Gastroesophageal sphincter (tissue), 3 donors: ENCODE data around the gene SLC25A28.

Source experiments
- EP300 ChIP-seq: sonication (generic); formaldehyde crosslinking; IDR thresholded peaks from one replicate; pipeline ENCODE4 v1.6.1; 2017; ENCODE audit warnings: antibody characterized with exemption, mild to moderate bottlenecking
- TF ChIP-seq, protein P1 (sequence below), 4 experiments: fragments of 200-600 bp in 2 of 4; fragments of 450-650 bp in 2 of 4; sonication (generic) in 1 of 4; IDR thresholded peaks; one replicate each; pipeline ENCODE4 v1.5.1; 2017 to 2019; ENCODE audit warnings: antibody characterized with exemption in 4 of 4, mild to moderate bottlenecking in 2 of 4, moderate library complexity in 2 of 4

DNA sequence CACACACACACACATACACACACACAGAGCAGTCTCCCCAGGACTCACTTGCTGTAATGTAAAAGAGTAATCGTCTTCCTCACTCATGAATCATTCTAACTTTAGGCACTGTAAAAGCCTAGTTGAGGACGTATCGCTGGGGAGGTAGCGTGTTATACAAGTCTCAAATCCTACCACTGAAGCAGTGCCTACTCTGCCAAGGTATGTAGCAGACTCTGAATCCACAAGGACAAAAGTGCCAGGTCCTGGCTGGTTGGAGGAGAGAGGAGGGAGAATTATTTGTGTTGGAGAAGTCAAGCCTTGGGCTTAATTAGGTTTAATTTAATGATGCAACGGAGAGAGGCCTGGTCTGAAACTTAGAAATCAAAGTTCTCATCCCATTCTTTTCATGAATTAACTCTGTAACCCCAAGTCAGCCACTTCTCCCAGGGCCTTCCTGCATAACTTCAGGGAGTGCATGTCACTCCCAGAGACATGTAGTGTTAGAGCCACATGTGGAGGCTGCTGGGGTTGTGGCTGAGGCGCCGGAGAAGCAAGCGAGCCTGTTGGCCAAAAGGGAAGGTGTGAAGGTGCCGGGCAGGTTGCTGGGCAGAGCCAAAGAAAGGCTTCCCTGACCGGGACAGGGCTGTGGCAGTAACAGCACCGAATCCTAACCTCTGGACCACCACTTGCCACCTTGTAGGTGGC, 50.8 kb downstream of the SLC25A28 start:
- TF ChIP-seq, protein P1, sequence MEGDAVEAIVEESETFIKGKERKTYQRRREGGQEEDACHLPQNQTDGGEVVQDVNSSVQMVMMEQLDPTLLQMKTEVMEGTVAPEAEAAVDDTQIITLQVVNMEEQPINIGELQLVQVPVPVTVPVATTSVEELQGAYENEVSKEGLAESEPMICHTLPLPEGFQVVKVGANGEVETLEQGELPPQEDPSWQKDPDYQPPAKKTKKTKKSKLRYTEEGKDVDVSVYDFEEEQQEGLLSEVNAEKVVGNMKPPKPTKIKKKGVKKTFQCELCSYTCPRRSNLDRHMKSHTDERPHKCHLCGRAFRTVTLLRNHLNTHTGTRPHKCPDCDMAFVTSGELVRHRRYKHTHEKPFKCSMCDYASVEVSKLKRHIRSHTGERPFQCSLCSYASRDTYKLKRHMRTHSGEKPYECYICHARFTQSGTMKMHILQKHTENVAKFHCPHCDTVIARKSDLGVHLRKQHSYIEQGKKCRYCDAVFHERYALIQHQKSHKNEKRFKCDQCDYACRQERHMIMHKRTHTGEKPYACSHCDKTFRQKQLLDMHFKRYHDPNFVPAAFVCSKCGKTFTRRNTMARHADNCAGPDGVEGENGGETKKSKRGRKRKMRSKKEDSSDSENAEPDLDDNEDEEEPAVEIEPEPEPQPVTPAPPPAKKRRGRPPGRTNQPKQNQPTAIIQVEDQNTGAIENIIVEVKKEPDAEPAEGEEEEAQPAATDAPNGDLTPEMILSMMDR (IDR thresholded peaks at IDR 0.05), result no peak
- no peak for TF ChIP-seq EP300
